ENCODE data around the gene FIP1L1. TPM values are rescaled to one million over a fixed set of nuclear protein-coding genes. Genes with fewer than 3 reads are reported as not detected.
"Not testable (repeated sequence)": the region's sequence is repeated elsewhere in the genome, so short reads cannot be mapped to it uniquely, and the experiment has no call there.

The FIP1L1 gene, protein sequence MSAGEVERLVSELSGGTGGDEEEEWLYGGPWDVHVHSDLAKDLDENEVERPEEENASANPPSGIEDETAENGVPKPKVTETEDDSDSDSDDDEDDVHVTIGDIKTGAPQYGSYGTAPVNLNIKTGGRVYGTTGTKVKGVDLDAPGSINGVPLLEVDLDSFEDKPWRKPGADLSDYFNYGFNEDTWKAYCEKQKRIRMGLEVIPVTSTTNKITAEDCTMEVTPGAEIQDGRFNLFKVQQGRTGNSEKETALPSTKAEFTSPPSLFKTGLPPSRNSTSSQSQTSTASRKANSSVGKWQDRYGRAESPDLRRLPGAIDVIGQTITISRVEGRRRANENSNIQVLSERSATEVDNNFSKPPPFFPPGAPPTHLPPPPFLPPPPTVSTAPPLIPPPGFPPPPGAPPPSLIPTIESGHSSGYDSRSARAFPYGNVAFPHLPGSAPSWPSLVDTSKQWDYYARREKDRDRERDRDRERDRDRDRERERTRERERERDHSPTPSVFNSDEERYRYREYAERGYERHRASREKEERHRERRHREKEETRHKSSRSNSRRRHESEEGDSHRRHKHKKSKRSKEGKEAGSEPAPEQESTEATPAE
- polyA plus RNA-seq (ENCODE audit: low read depth in 6 of 6) = 10 to 100 TPM; 59.8 to 83.7 (median 71.0) TPM

DNA sequence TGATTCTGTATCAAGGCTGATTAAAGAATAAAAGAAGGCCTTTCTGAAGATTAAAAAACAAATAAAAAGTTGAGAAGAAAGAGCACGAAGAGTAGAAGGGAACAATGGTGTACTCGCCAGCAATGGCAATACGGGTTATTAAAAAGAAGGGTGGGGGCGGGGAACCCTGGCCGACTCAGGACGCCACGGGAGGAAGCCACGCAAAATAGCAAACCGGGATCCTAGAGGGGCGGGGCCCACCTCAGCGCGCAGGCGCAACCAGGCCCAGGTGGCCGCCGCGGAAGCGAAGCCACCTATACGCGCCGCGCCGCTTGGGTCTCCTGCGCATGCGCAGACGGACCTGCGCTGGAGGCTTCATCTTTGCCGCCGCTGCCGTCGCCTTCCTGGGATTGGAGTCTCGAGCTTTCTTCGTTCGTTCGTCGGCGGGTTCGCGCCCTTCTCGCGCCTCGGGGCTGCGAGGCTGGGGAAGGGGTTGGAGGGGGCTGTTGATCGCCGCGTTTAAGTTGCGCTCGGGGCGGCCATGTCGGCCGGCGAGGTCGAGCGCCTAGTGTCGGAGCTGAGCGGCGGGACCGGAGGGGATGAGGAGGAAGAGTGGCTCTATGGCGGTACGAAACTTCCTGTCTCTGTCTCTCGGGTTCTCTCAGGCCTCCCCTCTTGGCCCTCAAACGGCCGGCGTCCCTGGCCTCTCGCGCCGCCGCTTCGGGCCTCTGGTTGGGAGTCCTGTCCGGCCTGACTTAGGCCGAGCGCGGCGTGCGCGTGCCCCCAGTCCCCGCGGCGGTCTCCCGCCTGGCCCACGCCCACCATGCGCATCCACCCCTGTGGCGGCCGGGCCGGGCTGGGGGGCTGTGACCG lies at the start of gene FIP1L1:
Gene FIP1L1, plus strand, starts transcription at position 323 of the 852 bp plus-strand sequence. Its CDS starts 198 bp downstream, at position 521.
- peaks cover 21 to 33% (median 21%) of the 10 kb centered on the region in 3 donors for H3K4me1 Mint-ChIP-seq

DNA sequence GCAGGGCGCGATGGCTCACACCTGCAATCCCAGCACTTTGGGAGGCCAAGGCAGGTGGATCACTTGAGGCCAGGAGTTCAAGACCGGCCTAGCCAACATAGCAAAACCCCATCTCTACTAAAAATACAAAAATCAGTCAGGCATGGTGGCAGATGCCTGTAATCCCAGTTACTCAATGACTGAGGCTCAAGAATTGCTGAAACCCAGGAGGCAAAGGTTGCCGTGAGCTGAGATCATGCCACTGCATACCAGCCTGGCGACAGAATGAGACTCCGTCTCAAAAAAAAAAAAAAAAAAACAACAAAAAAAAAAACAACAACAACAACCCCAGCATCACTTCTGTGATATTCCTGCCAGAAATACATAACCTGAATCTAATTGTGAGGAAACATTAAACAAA lies 42.5 kb upstream of the FIP1L1 start:
- ATAC-seq (ENCODE audit: low read depth in 2 of 2); H3K4me3 Mint-ChIP-seq; H3K27ac Mint-ChIP-seq; DNase-seq; H3K27me3 Mint-ChIP-seq: not testable (repeated sequence)
- H3K9me3 Mint-ChIP-seq = peaks cover 0 to 11% (median 2%) of the 10 kb centered on the region in 7 donors
- peaks cover 4 to 17% (median 10%) of the 10 kb centered on the region in 3 donors for H3K4me1 Mint-ChIP-seq
- peaks cover 6 to 18% of the 10 kb centered on the region in 2 donors for H3K36me3 Mint-ChIP-seq

More for the DNA sequence above, at the start of gene FIP1L1:
- H3K9me3 Mint-ChIP-seq = no peaks in the 10 kb centered on the region
- H3K4me3 Mint-ChIP-seq = peak within 1 kb of the TSS; percentile 90 to 100 (median 99)
- H3K36me3 Mint-ChIP-seq = no peaks in the 10 kb centered on the region
- H3K27ac Mint-ChIP-seq = peak within 1 kb of the TSS; percentile 95 to 99 (median 98)
- H3K27me3 Mint-ChIP-seq = no peaks in the 10 kb centered on the region
- DNase-seq (peak; percentile 94), ATAC-seq (ENCODE audit: low read depth in 2 of 2) (peak; percentile 91 to 92)

DNA sequence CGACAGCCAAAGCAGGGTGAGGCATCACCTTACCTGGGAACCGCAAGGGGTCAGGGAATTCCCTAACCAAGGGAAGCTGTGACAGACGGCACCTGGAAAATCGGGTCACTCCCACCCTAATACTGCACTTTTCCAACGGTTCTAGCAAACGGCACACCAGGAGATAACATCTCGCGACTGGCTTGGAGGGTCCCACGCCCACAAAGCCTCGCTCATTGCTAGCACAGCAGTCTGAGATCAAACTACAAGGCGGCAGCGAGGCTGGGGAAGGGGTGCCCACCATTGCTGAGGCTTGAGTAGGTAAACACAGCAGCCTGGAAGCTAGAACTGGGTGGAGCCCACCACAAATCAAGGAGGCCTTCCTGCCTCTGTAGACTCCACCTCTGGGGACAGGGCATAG lies 37.3 kb upstream of the FIP1L1 start:
- not testable (repeated sequence) for H3K27ac Mint-ChIP-seq; DNase-seq; ATAC-seq (ENCODE audit: low read depth in 2 of 2); H3K4me3 Mint-ChIP-seq; H3K27me3 Mint-ChIP-seq
- Mint-ChIP-seq H3K4me1 (peaks cover 15 to 33% (median 19%) of the 10 kb centered on the region in 3 donors), H3K9me3 (peaks cover 3 to 15% (median 5%) of the 10 kb centered on the region in 7 donors), H3K36me3 (peaks cover 15 to 18% of the 10 kb centered on the region in 2 donors)

DNA sequence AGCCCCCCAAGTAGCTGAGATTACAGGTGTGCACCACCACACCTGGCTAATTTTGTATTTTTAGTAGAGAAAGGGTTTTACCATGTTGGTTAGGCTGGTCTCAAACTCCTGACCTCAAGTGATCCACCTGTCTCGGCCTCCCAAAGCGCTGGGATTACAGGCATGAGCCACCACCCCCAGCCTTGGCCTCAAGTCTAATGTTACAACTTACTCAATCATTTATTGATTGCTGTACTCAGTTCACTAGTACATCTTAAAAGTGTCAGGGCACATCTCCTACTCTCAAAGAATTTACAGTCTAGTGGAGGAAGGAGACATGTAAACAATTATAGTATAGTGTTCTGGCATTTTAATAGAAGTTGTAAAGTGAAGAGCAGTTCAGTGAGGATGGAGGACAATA lies 31.0 kb upstream of the FIP1L1 start:
- ATAC-seq (ENCODE audit: low read depth in 2 of 2); H3K4me3 Mint-ChIP-seq; H3K27me3 Mint-ChIP-seq; DNase-seq: not testable (repeated sequence)
- peaks cover 7 to 26% (median 14%) of the 10 kb centered on the region in 3 donors for H3K4me1 Mint-ChIP-seq
- peak overlapping the region in 1 of 6 donors; percentile 10 for H3K27ac Mint-ChIP-seq
- peaks cover 19 to 34% of the 10 kb centered on the region in 2 donors for H3K36me3 Mint-ChIP-seq
- H3K9me3 Mint-ChIP-seq = peaks cover 0 to 14% (median 3%) of the 10 kb centered on the region in 7 donors

GRCh38 chr4:53346920-53347852 lies 30.3 kb upstream of the FIP1L1 start:
- peaks cover 0 to 14% (median 3%) of the 10 kb centered on the region in 7 donors for H3K9me3 Mint-ChIP-seq
- no peak overlapping the region for H3K4me3 Mint-ChIP-seq
- H3K36me3 Mint-ChIP-seq = peaks cover 19 to 28% of the 10 kb centered on the region in 2 donors
- peaks cover 7 to 24% (median 11%) of the 10 kb centered on the region in 3 donors for H3K4me1 Mint-ChIP-seq
- H3K27ac Mint-ChIP-seq = peak overlapping the region in 2 of 6 donors; percentile 43 to 86
- ATAC-seq (ENCODE audit: low read depth in 2 of 2) (no peak), DNase-seq (no peak)
- H3K27me3 Mint-ChIP-seq = no peaks in the 10 kb centered on the region

GRCh38 chr4:53348046-53348445 lies 29.4 kb upstream of the FIP1L1 start:
- no peaks in the 10 kb centered on the region for H3K27me3 Mint-ChIP-seq
- H3K27ac Mint-ChIP-seq = no peak overlapping the region
- peaks cover 19 to 35% of the 10 kb centered on the region in 2 donors for H3K36me3 Mint-ChIP-seq
- peaks cover 7 to 16% (median 7%) of the 10 kb centered on the region in 3 donors for H3K4me1 Mint-ChIP-seq
- ATAC-seq (ENCODE audit: low read depth in 2 of 2) = no peak
- H3K9me3 Mint-ChIP-seq = peaks cover 0 to 14% (median 3%) of the 10 kb centered on the region in 7 donors
- DNase-seq = no peak
- no peak overlapping the region for H3K4me3 Mint-ChIP-seq

- Mint-ChIP-seq H3K36me3 (peaks cover 19 to 37% of the 10 kb centered on the region in 2 donors), H3K4me1 (peaks cover 4 to 5% (median 4%) of the 10 kb centered on the region in 3 donors), H3K9me3 (peaks cover 0 to 10% (median 3%) of the 10 kb centered on the region in 7 donors), H3K27ac (peak overlapping the region in 1 of 6 donors; percentile 51), H3K4me3 (no peak overlapping the region), H3K27me3 (no peaks in the 10 kb centered on the region)
- no peak for DNase-seq
- ATAC-seq (ENCODE audit: low read depth in 2 of 2) = no peak
These were observed 28.4 kb upstream of the FIP1L1 start for GRCh38 chr4:53349091-53349491.

- H3K27ac Mint-ChIP-seq = no peak overlapping the region
- no peak for DNase-seq
- H3K27me3 Mint-ChIP-seq = no peaks in the 10 kb centered on the region
- ATAC-seq (ENCODE audit: low read depth in 2 of 2) = no peak
- H3K9me3 Mint-ChIP-seq = no peaks in the 10 kb centered on the region
- H3K4me1 Mint-ChIP-seq = peaks cover 9 to 14% (median 11%) of the 10 kb centered on the region in 3 donors
- H3K4me3 Mint-ChIP-seq = no peak overlapping the region
- peaks cover 5 to 28% of the 10 kb centered on the region in 2 donors for H3K36me3 Mint-ChIP-seq
These were observed 23.3 kb upstream of the FIP1L1 start for GRCh38 chr4:53354012-53354722.

- peaks cover 4 to 19% of the 10 kb centered on the region in 2 donors for H3K36me3 Mint-ChIP-seq
- H3K27me3 Mint-ChIP-seq = no peaks in the 10 kb centered on the region
- DNase-seq (no peak), ATAC-seq (ENCODE audit: low read depth in 2 of 2) (peak in 1 of 2 donors; percentile 39)
- peaks cover 22 to 29% (median 27%) of the 10 kb centered on the region in 3 donors for H3K4me1 Mint-ChIP-seq
- H3K27ac Mint-ChIP-seq = peak overlapping the region in 2 of 6 donors; percentile 22 to 68
- H3K4me3 Mint-ChIP-seq = no peak overlapping the region
- H3K9me3 Mint-ChIP-seq = no peaks in the 10 kb centered on the region
These were observed 21.4 kb upstream of the FIP1L1 start for GRCh38 chr4:53355930-53356521.

GRCh38 chr4:53361451-53361850 lies 16.0 kb upstream of the FIP1L1 start:
- DNase-seq (no peak), ATAC-seq (ENCODE audit: low read depth in 2 of 2) (no peak)
- Mint-ChIP-seq H3K4me3 (peak overlapping the region in 1 of 8 donors; percentile 38), H3K36me3 (no peaks in the 10 kb centered on the region), H3K9me3 (no peaks in the 10 kb centered on the region), H3K4me1 (peaks cover 46 to 66% (median 64%) of the 10 kb centered on the region in 3 donors), H3K27me3 (no peaks in the 10 kb centered on the region), H3K27ac (peak overlapping the region in 1 of 6 donors; percentile 10)

DNA sequence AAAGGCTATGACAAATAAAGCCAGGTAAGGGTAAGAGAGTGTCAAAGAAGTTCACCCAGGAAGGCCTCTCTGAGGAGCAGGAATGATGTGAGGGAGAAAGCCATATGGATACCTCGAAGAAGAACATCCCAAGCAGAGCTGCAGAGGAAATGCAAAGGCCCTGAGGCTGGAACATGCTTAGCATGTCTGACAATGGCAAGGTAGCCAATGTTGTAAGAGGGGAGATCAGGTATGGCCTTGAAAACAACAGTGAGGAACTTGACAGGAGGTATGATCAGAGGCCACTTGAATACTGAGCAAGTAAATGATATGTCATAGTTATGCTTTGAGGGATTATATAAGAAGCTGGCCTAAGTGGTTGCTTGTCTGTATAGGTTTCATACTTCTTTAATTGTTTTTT lies 15.3 kb upstream of the FIP1L1 start:
- ATAC-seq (ENCODE audit: low read depth in 2 of 2) (no peak), DNase-seq (no peak)
- H3K36me3 Mint-ChIP-seq = no peaks in the 10 kb centered on the region
- H3K27me3 Mint-ChIP-seq = no peaks in the 10 kb centered on the region
- H3K4me1 Mint-ChIP-seq = peaks cover 50 to 70% (median 69%) of the 10 kb centered on the region in 3 donors
- H3K4me3 Mint-ChIP-seq = peak overlapping the region in 4 of 8 donors; percentile 1 to 64 (median 6)
- H3K9me3 Mint-ChIP-seq = no peaks in the 10 kb centered on the region
- peak overlapping the region in 4 of 6 donors; percentile 14 to 39 (median 20) for H3K27ac Mint-ChIP-seq

Data from naive B cell (primary cell).